GM10847 (cell line): ENCODE measurements around the gene UBASH3B.

Experiments used
- POLR2A ChIP-seq: IDR thresholded peaks from 2 replicates; pipeline ENCODE4 v1.6.1; 2011; ENCODE audit not compliant: insufficient read length; ENCODE audit errors: extremely low read depth

Gene UBASH3B

DNA sequence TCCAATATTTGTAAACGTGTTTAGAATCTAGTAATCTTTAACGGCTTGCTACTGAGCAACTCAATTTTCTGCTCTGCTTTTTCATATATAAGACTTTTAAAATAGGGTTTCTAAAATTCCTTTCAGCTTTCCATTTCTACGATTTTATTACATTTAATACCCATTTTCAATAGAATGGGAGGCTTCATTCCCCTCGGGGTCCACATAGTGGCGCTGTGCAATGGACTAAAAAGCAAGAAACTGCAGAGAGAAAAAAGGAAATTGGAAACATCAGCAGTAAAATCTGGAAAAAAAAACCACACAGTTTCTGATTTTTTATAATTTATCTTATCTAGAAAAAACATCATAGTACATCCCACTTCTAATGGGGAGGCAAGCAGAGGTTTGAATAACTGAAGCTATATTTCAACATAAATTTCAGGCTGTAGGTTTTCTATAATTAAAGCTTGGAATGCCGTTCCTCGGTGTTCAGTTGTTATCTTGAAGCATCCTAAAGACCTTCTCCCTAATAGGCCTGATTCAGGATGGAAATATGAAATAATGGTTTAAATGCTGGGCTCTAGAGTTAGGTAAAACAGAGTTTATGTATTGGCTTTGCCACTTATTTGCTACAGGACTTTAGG lies 208.3 kb downstream of the UBASH3B start:
- TF ChIP-seq POLR2A, result no peak
